Measurements from ENCODE around the gene ZNF423.
"Not testable (repeated sequence)": the region's sequence is repeated elsewhere in the genome, so short reads cannot be mapped to it uniquely, and the experiment has no call there.

Gene ZNF423

DNA sequence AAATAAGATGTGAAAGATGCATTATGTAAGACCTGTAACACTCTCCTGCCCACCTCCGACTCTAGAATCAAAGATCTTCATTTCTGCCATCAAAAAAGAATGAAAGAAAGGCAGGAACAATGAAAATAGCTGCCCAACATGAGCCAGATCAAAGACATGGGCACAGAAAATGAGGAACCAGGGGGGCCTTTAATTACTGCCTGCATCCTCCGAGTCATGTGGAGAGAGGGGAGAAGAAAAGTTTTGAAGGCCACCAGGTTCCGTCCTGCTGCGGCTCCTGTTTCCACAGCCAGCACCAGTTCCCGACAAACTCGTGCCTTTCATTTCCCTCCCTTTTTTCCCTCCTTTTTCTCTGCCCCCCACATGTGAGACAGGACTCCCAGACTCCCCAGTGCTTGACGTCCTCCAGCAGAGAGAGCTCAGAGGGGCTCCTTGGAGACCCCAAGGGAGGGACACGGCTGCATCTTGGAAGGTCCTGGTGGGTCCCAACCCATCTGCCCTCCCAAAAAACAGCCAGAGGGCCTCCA is 168.4 kb downstream of the ZNF423 start:
- no peaks in the 10 kb centered on the region for H3K9me3 ChIP-seq
- no peak for TF ChIP-seq Cebpa-rat (IDR thresholded peaks at IDR 0.05)
- 0 out of 2 replicates have a peak overlapping the region, but pooled peaks have one; percentile 23 for H3K27ac ChIP-seq
- H3K27me3 ChIP-seq = no peaks in the 10 kb centered on the region; the same call in 1 of the 2 replicates
- H3K4me3 ChIP-seq = no peak overlapping the region
- peaks cover 26% of the 10 kb centered on the region for H3K4me1 ChIP-seq
- peak overlapping the region; percentile 20; the same call in 1 of the 2 replicates for H3K9ac ChIP-seq
- no peaks in the 10 kb centered on the region; the same call in 1 of the 2 replicates for H3K36me3 ChIP-seq
- H4K20me1 ChIP-seq = no peaks in the 10 kb centered on the region
- peak overlapping the region; percentile 79 for H3K4me2 ChIP-seq

DNA sequence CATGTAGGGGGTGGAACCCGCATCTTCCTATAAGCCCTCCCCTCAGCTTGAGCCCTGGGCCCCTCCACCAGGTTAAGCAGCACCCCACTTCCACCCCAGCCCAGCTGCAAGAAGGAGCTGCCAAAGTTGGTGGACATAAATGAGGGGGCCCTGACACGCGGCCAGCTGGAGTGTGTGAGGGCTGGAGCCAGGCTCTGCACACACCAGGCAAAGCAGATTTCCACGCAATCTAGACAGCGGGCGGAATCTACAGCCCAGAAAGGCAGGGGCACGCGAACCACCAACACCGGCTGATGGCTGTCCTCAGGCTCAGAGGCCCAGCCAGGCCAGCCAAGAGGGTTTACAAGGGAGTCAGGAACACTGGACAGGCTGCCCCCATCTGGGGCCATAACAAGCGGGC is 171.2 kb downstream of the ZNF423 start:
- H3K4me3 ChIP-seq = no peak overlapping the region

DNA sequence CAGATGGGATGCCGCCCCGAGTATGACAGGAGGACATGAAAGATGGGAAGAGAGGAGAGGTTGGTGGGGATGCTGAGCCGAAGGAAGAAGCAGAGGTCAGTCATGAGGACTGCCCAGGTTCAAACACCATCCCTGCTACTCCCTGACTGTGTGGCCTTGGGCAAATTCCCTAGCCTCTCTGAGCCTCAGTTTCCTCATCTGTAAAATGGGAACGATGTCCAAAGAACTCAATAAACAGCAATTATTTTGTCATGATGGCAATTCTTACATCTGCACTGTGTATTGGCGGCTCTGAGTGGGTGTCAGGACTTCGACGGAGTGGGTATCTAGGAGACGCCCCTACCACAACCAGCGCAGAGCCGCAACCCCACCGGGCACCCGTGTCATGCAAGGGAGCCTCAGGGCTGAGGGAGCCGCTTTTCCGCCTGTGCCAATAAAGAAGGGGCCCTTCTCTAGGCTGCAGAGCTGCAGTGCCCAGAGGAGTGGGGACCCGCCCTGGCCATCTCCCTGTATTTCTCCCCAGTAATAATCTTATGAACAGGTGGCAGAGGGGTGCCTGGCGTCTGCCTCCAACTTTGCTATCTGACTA is 173.2 kb downstream of the ZNF423 start:
- Histone ChIP-seq H3K27ac (no peak overlapping the region), H3K9ac (no peak overlapping the region), H3K4me3 (no peak overlapping the region), H3K9me3 (peaks cover 33% of the 10 kb centered on the region), H3K4me1 (peaks cover 13% of the 10 kb centered on the region), H4K20me1 (no peaks in the 10 kb centered on the region), H3K27me3 (no peaks in the 10 kb centered on the region; the same call in 1 of the 2 replicates), H3K36me3 (peaks cover 28% of the 10 kb centered on the region), H3K4me2 (no peak overlapping the region)
- no peak for TF ChIP-seq Cebpa-rat (IDR thresholded peaks at IDR 0.05)

More for the DNA sequence above, 171.2 kb downstream of the ZNF423 start:
- Histone ChIP-seq H3K4me1 (peaks cover 26% of the 10 kb centered on the region), H4K20me1 (no peaks in the 10 kb centered on the region), H3K27me3 (no peaks in the 10 kb centered on the region; the same call in 1 of the 2 replicates), H3K9ac (no peak overlapping the region), H3K27ac (no peak overlapping the region), H3K9me3 (peaks cover 23% of the 10 kb centered on the region), H3K4me2 (no peak overlapping the region), H3K36me3 (peaks cover 17% of the 10 kb centered on the region)
- no peak for TF ChIP-seq Cebpa-rat (IDR thresholded peaks at IDR 0.05)

DNA sequence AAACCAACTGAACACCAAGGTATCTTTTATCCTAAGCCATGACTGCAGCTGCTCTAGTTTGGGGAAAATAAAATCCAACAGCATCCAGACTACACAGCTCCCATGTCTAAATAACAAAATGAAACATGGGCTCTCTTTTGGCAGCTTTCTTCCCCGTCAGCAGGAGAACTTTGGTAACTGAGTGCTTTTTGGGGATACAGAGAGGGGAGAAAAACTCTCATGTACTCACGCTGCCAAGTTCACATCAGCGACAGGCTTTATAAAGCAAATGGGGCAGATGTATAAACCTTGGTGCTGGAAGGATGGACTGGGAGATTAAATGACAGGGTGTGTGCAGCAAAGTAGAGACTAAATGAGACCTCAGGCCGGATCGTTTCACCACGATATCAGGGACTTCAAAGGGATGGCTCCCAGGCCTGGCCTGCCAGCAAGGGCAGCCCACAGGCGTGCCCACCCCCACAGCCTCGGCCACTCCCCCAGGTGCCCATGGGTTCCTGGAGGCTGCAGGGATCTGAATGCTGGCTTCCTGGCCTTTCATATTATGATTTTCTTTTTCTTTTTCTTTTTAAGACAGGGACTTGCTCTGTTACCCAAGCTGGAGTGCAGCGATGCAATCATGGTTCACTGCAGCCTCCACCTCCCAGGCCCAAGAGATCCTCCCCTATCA is 174.6 kb downstream of the ZNF423 start:
- Histone ChIP-seq H3K9me3 (peaks cover 33% of the 10 kb centered on the region), H3K4me1 (no peaks in the 10 kb centered on the region; the same call in 1 of the 2 replicates), H3K9ac (no peak overlapping the region), H3K27ac (no peak overlapping the region), H3K4me3 (no peak overlapping the region), H4K20me1 (no peaks in the 10 kb centered on the region), H3K4me2 (no peak overlapping the region), H3K27me3 (no peaks in the 10 kb centered on the region), H3K36me3 (peaks cover 28% of the 10 kb centered on the region)
- no peak for TF ChIP-seq Cebpa-rat (IDR thresholded peaks at IDR 0.05)

DNA sequence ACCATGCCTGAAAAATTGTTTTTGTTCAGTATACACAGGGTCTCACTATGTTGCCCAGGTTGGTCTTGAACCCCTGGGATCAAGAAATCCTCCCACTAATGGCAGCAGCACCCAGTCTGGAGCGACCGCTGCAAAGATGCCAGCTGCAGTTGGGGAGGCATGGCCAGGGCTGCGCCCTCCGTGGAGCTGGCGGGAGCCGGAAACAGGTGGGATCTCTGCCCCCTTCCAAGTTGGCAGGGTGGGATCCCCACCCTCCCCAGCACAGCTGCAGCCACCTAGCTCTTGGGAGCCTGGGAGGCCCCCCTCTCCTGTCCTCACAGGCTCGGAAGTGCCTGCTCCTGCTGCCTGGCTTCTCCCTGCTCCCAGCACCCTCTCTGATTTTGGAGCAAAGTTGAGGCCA is 176.8 kb downstream of the ZNF423 start:
- H3K9me3 ChIP-seq = peaks cover 33% of the 10 kb centered on the region
- H3K4me3 ChIP-seq = no peak overlapping the region
- no peak for TF ChIP-seq Cebpa-rat (IDR thresholded peaks at IDR 0.05)
- peaks cover 21% of the 10 kb centered on the region for H3K4me1 ChIP-seq
- no peak overlapping the region for H3K27ac ChIP-seq
- H3K36me3 ChIP-seq = peaks cover 28% of the 10 kb centered on the region
- no peaks in the 10 kb centered on the region for H3K27me3 ChIP-seq
- no peak overlapping the region for H3K4me2 ChIP-seq
- H3K9ac ChIP-seq = no peak overlapping the region
- peaks cover 12% of the 10 kb centered on the region for H4K20me1 ChIP-seq

DNA sequence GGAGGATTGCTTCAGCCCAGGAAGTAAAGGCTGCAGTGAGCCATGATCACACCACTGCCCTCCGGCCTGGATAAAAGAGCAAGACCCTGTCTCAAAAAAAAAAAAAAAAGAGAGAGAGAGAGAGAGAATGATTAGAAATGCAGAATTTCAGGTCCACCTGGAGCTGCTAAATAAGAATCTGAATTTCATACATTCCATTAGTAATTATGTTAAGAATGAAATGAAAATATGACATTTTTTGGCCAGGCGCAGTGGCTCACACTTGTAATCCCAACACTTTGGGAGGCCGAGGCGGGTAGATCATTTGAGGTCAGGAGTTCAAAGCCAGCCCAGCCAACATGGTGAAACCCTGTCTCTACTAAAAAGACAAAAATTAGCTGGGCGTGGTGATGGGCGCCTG is 178.3 kb downstream of the ZNF423 start:
- Histone ChIP-seq H3K4me1 (peaks cover 30% of the 10 kb centered on the region), H4K20me1 (peaks cover 19% of the 10 kb centered on the region), H3K9me3 (peaks cover 33% of the 10 kb centered on the region), H3K36me3 (peaks cover 28% of the 10 kb centered on the region)
- not testable (repeated sequence) for H3K4me3 ChIP-seq, H3K4me2 ChIP-seq, H3K9ac ChIP-seq, H3K27ac ChIP-seq, H3K27me3 ChIP-seq

DNA sequence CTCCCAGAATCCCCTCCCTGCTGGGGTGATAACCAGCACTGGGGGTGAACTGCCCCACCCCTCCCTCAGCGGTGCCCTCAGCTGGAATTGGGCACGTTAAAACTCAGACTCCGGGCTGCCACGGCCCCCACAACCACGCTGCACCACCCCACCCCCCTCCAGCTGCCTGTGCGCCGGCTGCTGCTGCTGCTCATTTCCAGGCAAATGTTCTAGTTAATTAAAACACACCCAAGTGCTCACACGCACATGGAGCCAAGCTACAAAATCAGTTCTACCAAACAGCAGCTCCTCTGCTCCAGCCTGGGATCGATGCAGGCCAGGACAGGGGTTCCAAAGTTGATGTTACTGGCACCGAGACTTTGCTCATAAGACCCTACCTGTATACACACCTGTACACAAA is 180.5 kb downstream of the ZNF423 start:
- Histone ChIP-seq H3K9ac (no peak overlapping the region), H3K4me3 (no peak overlapping the region), H3K9me3 (peaks cover 17% of the 10 kb centered on the region), H4K20me1 (peaks cover 19% of the 10 kb centered on the region), H3K27me3 (no peaks in the 10 kb centered on the region), H3K27ac (no peak overlapping the region), H3K4me2 (peak overlapping the region; percentile 73), H3K4me1 (peaks cover 30% of the 10 kb centered on the region), H3K36me3 (peaks cover 18% of the 10 kb centered on the region)
- no peak for TF ChIP-seq Cebpa-rat (IDR thresholded peaks at IDR 0.05)

DNA sequence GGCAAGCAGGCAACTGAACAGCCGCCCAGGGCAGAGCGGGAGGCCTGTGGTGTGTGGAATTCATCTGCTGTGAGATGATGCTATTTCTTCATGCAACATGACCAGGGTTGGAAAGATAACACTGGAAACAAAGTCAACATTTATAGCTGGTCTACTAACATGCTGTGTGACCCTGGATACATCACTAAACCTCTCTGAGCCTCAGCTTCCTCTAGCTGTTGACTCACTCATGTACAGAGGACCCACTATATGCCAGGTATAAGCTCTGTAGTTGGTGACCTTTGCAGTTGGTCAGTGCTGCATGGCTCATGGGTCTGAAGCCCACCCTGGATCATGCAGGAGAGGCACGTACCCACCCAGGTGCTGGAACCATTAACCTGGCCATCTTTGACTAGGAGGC is 180.9 kb downstream of the ZNF423 start:
- Histone ChIP-seq H3K27ac (no peak overlapping the region), H3K9ac (no peak overlapping the region), H3K36me3 (peaks cover 14% of the 10 kb centered on the region)

DNA sequence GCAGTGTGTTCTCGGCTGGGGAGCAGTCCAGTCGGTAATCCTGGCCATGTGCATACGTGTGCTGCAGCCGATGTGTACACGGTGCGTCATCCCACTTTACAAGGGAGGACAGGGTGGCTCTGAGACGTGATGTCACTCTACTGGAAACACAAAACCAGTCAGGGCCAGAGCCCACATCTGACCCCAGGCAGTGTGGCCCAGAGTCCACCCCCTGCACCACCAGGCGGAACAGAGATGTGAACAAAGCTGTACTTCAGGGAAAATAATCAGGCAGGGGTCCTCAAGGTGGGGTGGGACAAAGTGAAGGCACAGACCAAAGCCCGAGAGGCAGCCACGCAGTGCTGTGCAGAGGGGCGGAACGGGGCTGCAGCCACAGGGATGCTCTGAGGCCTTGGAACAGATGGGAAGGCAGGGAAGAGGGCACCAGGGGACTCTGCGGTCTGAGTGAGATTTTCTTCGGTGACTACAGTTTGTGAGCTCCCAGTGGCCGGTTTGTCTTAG is 181.5 kb downstream of the ZNF423 start:
- Histone ChIP-seq H3K27ac (no peak overlapping the region), H3K4me3 (no peak overlapping the region)
- no peak for TF ChIP-seq Cebpa-rat (IDR thresholded peaks at IDR 0.05)

More for the DNA sequence above, 180.9 kb downstream of the ZNF423 start:
- TF ChIP-seq Cebpa-rat (IDR thresholded peaks at IDR 0.05) = no peak
- Histone ChIP-seq H3K4me2 (peak overlapping the region; percentile 73), H3K4me3 (no peak overlapping the region), H3K27me3 (no peaks in the 10 kb centered on the region), H4K20me1 (peaks cover 23% of the 10 kb centered on the region), H3K4me1 (peaks cover 30% of the 10 kb centered on the region), H3K9me3 (peaks cover 13% of the 10 kb centered on the region)

DNA sequence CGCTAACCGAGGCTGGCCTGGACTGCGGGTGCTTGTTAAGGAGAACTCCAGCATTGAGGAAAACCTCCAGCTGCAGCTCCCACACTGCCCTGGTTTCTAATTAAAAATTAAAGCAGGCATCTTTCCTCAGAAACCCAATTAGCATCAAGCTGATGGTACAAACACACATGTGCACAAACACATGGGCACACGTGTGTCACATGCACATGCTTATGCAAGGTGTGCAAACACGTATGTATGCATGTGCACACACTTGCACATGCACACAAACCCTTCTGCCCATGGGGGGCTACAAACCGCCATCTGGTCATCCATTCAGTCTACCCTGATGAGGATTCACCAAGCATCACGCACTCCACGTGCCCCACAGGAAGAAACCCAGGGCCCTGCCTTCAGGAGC is 182.5 kb downstream of the ZNF423 start:
- Histone ChIP-seq H3K9ac (no peak overlapping the region), H3K4me2 (peak overlapping the region; percentile 73), H3K27ac (no peak overlapping the region), H3K27me3 (no peaks in the 10 kb centered on the region), H3K9me3 (no peaks in the 10 kb centered on the region), H4K20me1 (peaks cover 28% of the 10 kb centered on the region), H3K4me1 (peaks cover 30% of the 10 kb centered on the region), H3K4me3 (no peak overlapping the region), H3K36me3 (no peaks in the 10 kb centered on the region)
- no peak for TF ChIP-seq Cebpa-rat (IDR thresholded peaks at IDR 0.05)

More for the DNA sequence above, 181.5 kb downstream of the ZNF423 start:
- no peak overlapping the region for H3K9ac ChIP-seq
- peaks cover 28% of the 10 kb centered on the region for H4K20me1 ChIP-seq
- peaks cover 30% of the 10 kb centered on the region for H3K4me1 ChIP-seq
- H3K27me3 ChIP-seq = no peaks in the 10 kb centered on the region
- peaks cover 8% of the 10 kb centered on the region; the same call in 1 of the 2 replicates for H3K36me3 ChIP-seq
- peaks cover 7% of the 10 kb centered on the region for H3K9me3 ChIP-seq
- H3K4me2 ChIP-seq = peak overlapping the region; percentile 73

All from BLaER1 (cell line).